ENCODE results near the gene COA1.

COA1 gene

GRCh38 chr7:43742692-43743091 lies 13.4 kb upstream of the COA1 start:
- no peak for TF ChIP-seq PATZ1 (CRISPR knock-in tag; IDR thresholded peaks at IDR 0.05; ENCODE audit: borderline replicate concordance)
- TF ChIP-seq, protein P1, sequence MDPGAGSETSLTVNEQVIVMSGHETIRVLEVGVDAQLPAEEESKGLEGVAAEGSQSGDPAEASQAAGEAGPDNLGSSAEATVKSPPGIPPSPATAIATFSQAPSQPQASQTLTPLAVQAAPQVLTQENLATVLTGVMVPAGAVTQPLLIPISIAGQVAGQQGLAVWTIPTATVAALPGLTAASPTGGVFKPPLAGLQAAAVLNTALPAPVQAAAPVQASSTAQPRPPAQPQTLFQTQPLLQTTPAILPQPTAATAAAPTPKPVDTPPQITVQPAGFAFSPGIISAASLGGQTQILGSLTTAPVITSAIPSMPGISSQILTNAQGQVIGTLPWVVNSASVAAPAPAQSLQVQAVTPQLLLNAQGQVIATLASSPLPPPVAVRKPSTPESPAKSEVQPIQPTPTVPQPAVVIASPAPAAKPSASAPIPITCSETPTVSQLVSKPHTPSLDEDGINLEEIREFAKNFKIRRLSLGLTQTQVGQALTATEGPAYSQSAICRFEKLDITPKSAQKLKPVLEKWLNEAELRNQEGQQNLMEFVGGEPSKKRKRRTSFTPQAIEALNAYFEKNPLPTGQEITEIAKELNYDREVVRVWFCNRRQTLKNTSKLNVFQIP (CRISPR knock-in tag; IDR thresholded peaks at IDR 0.05; ENCODE audit: borderline replicate concordance, low read depth) = no peak
- TF ChIP-seq GLIS3 (CRISPR knock-in tag; IDR thresholded peaks at IDR 0.05) = no peak
- TF ChIP-seq, protein P2, sequence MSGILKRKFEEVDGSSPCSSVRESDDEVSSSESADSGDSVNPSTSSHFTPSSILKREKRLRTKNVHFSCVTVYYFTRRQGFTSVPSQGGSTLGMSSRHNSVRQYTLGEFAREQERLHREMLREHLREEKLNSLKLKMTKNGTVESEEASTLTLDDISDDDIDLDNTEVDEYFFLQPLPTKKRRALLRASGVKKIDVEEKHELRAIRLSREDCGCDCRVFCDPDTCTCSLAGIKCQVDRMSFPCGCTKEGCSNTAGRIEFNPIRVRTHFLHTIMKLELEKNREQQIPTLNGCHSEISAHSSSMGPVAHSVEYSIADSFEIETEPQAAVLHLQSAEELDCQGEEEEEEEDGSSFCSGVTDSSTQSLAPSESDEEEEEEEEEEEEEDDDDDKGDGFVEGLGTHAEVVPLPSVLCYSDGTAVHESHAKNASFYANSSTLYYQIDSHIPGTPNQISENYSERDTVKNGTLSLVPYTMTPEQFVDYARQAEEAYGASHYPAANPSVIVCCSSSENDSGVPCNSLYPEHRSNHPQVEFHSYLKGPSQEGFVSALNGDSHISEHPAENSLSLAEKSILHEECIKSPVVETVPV (CRISPR knock-in tag; IDR thresholded peaks at IDR 0.05) = no peak
- TF ChIP-seq RARB (CRISPR knock-in tag; IDR thresholded peaks at IDR 0.05) = no peak
- no peak for TF ChIP-seq OSR1 (CRISPR knock-in tag; IDR thresholded peaks at IDR 0.05)
- no peak for TF ChIP-seq ISL1 (CRISPR knock-in tag; IDR thresholded peaks at IDR 0.05)
- TF ChIP-seq CSDC2 (CRISPR knock-in tag; IDR thresholded peaks at IDR 0.05) = no peak
- TF ChIP-seq TCF4 (CRISPR knock-in tag; IDR thresholded peaks at IDR 0.05; ENCODE audit: borderline replicate concordance) = no peak
- TF ChIP-seq ARNTL (CRISPR knock-in tag; IDR thresholded peaks at IDR 0.05; ENCODE audit: borderline replicate concordance, low read depth) = no peak
- TF ChIP-seq SNAI2 (CRISPR knock-in tag; IDR thresholded peaks at IDR 0.05) = no peak
- no peak for TF ChIP-seq BACH2 (CRISPR knock-in tag; IDR thresholded peaks at IDR 0.05; ENCODE audit: borderline replicate concordance)
- ATAC-seq = no peak

- no peak for TF ChIP-seq TOX (CRISPR knock-in tag; IDR thresholded peaks at IDR 0.05; ENCODE audit: borderline replicate concordance)
- TF ChIP-seq TSHZ2 (CRISPR knock-in tag; IDR thresholded peaks at IDR 0.05) = no peak
- no peak for TF ChIP-seq CSDC2 (CRISPR knock-in tag; IDR thresholded peaks at IDR 0.05)
- no peak for TF ChIP-seq ISL1 (CRISPR knock-in tag; IDR thresholded peaks at IDR 0.05)
- no peak for TF ChIP-seq SNAI2 (CRISPR knock-in tag; IDR thresholded peaks at IDR 0.05)
- TF ChIP-seq, protein P1 (CRISPR knock-in tag; IDR thresholded peaks at IDR 0.05; ENCODE audit: borderline replicate concordance, low read depth) = no peak
- no peak for TF ChIP-seq BACH2 (CRISPR knock-in tag; IDR thresholded peaks at IDR 0.05; ENCODE audit: borderline replicate concordance)
- TF ChIP-seq GLIS3 (CRISPR knock-in tag; IDR thresholded peaks at IDR 0.05) = no peak
- no peak for ATAC-seq
Measured at GRCh38 chr7:43737467-43738127, 8.3 kb upstream of the COA1 start.

DNA sequence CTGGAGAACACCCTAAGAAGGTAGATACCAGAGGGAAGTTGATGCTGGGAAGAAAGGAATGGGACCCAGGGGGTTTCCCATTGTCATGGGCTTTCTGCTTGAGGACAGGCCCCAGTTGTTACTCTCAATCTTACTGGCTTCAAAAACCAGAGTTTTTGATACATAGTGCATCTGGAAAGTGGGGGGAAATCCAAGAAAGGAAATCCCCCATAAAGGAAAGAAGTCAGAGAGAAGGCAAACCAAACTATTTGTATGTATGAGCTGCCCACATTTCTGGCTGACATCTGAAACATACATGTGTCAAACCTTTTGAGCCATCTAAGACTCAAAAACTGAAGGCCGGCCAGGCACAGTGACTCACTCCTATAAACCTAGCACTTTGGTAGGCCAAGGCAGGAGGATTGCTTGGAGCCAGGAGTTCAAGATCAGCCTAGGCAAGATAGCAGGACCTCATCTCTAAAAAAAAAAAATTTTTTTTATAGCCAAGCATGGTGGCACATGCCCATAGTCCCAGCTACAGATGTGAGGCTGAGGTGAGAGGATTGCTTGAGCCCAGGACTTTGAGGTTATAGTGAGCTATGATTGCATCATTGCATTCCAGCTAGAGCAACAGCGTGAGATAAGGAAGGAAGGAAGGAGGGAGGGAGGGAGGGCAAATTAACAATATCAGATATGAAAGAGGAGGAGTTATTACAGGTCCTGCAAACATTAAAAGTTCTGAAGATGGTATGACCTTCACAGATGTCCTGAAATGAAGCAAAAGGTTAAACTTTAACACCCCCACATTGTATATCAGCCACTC lies 6.7 kb upstream of the COA1 start:
- TF ChIP-seq ZNF8 (CRISPR knock-in tag; IDR thresholded peaks at IDR 0.05) = no peak
- TF ChIP-seq, protein P1 (CRISPR knock-in tag; IDR thresholded peaks at IDR 0.05; ENCODE audit: borderline replicate concordance, low read depth) = no peak
- TF ChIP-seq GLIS3 (CRISPR knock-in tag; IDR thresholded peaks at IDR 0.05) = no peak
- TF ChIP-seq PPARA (CRISPR knock-in tag; IDR thresholded peaks at IDR 0.05; ENCODE audit: borderline replicate concordance) = no peak
- no peak for TF ChIP-seq ZNF565 (CRISPR knock-in tag; conservative IDR thresholded peaks at IDR 0.05; ENCODE audit: low read depth)
- TF ChIP-seq ZNF70 (CRISPR knock-in tag; IDR thresholded peaks at IDR 0.05) = no peak
- TF ChIP-seq, protein P2 (CRISPR knock-in tag; IDR thresholded peaks at IDR 0.05) = no peak
- no peak for TF ChIP-seq ESRRG (CRISPR knock-in tag; IDR thresholded peaks at IDR 0.05)
- no peak for TF ChIP-seq TSHZ2 (CRISPR knock-in tag; IDR thresholded peaks at IDR 0.05)
- no peak for ATAC-seq

All from SK-N-SH treated with all-trans-retinoic acid at 6 μM for 48 hours (cell line).